8988T (cell line): ENCODE measurements around the gene SFRP2.

Experiments
- DNase-seq: peaks from one replicate; pipeline ENCODE4 v3.0.0; 2011

SFRP2 gene

GRCh38 chr4:153788413-153789276, at the start of gene SFRP2:
SFRP2 (minus strand) TSS chr4:153789083; CDS start chr4:153788835, 248 bp downstream.
- DNase-seq, result no peak

GRCh38 chr4:153838564-153838963, 49.7 kb upstream of the SFRP2 start:
- DNase-seq, result no peak

DNA sequence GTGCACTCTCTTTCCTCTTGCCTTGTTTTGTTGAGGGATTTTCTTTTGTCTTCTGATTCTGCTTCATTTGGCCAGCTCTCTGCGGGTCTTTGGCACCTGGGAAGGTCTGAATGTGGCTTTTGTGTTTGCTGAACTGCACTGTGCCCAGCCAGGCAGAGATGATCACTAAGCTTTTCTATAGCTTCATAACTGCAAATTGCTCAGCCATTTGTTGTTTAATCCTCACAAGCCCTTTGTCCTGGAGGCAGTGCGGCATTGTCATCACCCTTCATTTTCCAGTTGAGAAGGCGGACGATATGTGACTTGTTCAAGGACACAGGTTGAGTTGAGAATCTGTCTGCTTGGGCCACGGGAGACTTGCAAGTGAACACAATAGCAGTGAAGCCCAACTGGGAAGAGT, 46.0 kb upstream of the SFRP2 start:
- DNase-seq, result no peak

DNA sequence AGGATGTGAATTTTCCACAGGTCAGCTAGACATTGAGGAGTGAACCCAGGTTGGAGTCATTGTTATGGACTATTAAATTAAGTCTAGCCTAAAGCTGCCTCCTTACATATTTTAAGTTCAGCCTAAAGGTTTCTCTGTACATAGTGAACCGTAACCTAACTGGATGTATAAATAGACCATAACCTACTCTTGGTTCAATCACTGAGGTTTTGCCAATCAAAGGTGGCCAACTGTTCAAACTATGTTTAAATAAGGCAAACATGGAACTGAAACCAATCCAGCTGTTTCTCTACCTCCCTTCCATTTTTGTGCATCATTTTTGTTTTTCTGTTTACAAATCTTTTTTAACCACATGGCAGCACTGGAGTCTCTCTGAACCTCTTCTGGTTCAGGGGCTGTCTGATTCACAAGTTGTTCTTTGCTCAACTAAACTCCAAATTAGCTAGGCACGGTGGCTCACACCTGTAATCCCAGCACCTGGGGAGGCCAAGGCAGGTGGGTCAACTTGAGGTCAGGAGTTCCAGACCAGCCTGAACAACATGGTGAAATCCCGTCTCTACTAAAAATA, 43.9 kb upstream of the SFRP2 start:
- DNase-seq, result no peak

GRCh38 chr4:153832054-153832453, 43.2 kb upstream of the SFRP2 start:
- DNase-seq, result no peak

- no peak for DNase-seq
These were observed 42.4 kb upstream of the SFRP2 start for GRCh38 chr4:153831245-153831644.

- DNase-seq, result no peak
These were observed 36.8 kb upstream of the SFRP2 start for GRCh38 chr4:153825691-153826090.

- DNase-seq, result no peak
These were observed 36.2 kb upstream of the SFRP2 start for GRCh38 chr4:153825126-153825525.

- DNase-seq, result no peak
These were observed 35.6 kb upstream of the SFRP2 start for GRCh38 chr4:153824501-153824900.

GRCh38 chr4:153823483-153823882, 34.6 kb upstream of the SFRP2 start:
- no peak for DNase-seq

DNA sequence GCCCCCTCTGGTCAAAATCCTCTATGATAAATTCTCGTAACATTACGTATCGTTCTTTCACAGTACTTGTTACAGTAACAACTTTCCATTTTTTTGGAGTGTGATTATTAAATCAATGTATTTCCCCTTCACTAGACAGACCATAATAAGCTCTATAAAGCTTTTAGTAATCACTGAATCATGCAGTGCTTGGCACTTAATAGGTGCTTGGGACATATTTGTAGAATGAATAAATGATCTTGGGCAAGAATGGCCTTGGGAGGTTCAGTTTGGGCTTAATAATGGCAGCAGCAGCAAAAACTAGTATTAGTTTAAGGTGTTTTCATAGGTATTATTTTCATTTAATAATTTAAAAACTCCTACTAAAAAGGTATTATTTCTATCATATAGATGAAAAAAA, 33.4 kb upstream of the SFRP2 start:
- no peak for DNase-seq

DNA sequence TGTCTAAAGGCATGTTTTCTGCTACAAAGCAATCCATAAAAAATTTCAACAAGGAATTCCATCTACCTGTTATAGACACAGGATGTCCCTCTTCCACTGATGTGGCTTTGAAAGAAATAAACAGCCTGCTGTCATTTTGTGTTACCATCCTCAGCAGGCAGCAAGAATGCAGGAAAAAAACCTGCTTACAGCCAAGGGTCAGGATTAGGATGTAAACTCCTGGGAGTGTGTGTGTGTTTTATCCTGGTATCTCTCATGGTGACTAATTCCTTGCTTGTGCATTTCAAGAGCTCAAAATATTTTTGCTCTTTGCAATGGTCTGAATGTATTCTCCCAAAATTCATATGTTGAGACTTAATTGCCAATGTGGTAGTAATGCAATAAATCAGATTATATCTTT, 28.6 kb upstream of the SFRP2 start:
- no peak for DNase-seq

DNA sequence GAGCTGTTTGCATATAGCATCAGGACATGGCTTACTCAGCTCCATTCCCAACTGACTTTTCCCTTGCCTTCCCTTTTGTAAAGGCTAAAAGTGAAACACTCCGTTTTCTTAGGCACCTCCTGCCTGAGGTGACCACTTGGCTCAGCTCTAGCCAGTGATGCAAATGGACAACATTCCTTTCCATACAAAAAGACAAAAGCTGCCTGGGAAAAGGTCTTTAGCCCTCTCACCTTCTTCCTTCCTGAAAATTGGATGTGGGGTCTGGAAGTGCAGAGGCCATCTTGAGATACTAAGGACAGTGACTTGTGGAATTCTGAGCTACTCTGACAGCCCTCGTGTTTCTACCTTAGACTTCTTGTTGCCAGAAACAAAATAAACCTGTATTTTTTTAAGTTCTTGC, 27.7 kb upstream of the SFRP2 start:
- DNase-seq, result no peak

DNA sequence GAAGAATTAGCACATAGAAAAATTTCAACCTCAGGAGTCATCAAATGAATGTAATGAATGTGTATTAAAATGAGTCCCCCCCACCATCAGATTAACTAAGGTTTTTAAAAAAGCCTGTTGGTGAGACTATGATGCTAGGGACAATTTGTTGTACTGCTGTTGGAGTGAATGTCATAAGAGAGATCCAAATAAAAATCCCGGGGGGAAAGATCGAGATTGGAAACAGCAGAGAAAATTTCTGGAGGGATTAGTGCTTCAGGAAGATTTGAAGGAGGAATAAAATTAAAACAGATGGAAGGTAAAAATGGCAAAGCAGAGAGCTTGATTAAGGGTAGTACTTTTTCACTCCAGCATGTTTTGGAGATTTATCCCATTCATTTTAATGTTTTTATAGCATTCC, 25.9 kb upstream of the SFRP2 start:
- DNase-seq, result no peak

DNA sequence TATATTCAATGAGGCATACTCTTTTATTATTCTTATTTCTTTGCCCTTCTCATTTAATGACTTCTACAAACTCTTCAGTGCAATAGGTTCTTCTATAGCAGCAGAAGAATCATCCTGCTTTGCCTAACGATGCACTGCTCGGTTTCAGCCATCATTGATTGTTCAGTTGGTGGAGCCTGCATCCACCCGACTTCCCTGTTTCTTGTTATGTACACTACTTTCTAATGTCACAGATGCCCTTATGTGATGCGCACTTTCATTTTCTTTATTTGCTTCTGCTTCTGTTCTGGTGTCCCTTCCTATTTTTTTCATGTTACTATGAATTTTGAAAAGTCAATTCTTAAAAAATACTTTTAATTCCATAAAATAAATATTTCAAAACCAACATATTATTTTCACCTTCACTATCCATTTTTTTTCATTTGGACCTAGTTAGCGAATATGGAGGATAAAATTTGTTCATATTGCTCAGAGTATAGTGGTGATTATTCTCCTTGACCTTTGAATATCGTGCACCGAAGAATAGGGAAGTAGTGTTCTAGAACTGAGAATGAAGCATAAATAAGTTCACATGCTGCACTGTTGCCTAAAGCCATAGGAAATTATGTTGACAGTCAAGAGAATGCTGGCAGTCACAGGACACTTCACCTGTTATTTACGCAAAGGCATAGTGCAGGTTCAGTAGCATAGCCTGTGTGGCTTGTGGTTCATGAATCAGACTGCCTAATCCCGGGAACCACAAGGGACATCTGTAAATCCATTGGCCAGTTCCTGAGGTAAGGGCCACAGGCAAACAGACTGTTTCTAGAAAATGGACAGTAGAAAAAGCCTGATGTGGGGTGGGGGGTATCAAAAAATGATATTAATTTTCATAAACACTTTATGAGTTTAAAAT, 21.3 kb upstream of the SFRP2 start:
- DNase-seq, result no peak

DNA sequence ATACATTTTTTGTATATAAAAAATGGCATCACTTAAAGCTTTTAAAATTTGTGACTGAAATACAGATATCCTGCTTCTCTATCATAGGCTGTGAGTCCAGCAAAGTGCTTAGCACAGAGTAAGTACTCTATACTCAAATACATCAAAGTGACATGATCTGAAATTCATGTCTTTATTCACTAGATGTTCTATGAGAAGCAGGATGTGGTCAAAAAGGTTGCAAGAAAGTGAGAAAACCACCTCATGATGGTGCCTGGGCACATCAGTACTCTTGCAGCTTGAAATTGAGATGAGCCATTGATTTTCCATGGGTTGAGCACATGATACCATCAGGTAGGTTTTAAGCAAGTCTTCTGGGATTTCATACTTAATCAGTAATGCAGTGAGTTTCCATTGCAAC, 20.4 kb upstream of the SFRP2 start:
- no peak for DNase-seq

DNA sequence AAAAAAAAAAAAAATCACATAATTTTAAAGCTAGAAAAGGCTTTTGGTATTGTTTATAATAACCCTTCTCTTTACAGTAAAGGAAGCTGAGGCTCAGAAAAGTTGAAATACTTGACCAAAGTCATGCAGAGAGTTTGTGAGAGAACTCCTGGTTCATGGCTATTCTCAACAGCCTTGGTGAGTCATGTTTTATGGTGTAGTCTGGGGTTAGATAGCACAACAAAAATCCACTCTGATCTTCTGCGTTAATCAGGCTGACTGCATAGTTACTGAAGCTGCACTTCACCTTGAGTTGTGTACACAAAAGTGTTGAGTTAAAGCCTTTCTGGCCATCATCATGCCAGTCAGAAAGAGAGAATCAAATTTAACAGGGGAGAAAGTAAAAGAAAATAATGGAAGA, 19.3 kb upstream of the SFRP2 start:
- no peak for DNase-seq

- no peak for DNase-seq
These were observed 17.2 kb upstream of the SFRP2 start for GRCh38 chr4:153806073-153806472.

DNA sequence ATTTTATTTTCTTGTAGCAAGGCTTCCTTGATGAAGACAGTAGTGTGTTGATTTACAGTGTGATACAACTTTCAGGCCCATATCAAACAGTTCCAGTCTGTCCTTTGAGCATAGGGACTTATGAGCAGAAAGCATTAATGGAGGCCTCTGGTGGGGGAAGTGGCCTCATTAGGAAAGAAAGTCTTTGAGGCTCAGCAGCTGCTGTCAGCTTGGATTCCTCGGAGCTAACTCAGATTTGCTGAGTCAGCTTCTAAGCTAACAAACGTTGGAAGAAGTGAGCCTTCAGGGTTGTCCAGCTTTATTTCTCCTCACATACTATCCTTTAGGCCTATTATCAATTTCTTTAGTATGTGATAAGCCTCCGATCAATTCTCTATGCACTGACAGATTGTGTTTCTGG, 15.8 kb upstream of the SFRP2 start:
- no peak for DNase-seq

DNA sequence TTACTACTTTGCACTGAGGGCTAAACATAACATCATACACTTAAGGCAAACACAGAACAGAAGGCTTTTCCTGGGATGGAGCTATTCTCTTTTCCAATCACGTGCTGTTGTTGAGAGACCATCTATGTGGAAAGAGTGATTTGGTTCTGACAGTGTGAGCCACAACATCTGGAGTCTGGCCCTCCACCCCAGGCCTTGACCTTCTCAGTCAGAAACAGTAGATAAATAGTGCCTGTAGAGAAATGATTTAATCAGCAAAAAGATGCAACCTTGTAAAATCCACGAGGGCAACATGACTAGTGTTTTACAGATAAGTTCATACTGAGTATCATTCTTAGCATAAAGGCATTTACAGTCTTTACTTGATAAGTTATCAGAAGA, 10.8 kb upstream of the SFRP2 start:
- no peak for DNase-seq

DNA sequence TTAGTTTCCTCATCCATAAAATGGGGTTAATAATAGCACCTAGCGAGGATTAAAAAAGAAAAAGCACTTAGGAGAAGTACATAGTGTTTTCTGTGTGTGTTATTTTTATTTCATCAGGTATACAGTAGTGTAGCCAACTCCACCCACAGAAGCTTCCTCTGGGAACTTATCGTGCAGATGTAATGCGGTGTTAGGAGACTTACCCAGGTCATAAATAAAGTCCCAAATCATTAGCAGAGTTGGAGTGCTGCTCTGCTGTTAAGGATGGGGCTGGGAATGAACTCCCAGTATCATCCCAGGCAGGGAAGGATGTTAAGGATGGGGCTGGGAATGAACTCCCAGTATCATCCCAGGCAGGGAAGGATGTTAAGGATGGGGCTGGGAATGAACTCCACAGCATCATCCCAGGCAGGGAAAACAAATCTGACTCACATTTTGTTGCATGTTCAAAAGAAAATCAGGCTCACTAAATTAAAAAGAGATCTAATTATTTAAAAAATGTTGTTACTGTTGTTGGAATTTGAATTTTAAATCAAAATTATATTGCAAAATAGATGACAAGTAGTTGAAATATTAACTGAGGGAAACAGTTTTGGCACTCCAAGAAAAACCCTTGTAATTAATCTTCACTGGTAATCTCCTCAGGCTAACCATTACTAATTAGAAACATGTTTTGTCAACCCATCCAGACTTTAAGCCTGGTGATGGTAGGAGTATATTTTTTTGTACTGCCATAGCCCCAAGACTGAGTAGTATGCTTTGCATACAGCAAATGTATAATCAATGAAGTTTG, 10.2 kb upstream of the SFRP2 start:
- no peak for DNase-seq

DNA sequence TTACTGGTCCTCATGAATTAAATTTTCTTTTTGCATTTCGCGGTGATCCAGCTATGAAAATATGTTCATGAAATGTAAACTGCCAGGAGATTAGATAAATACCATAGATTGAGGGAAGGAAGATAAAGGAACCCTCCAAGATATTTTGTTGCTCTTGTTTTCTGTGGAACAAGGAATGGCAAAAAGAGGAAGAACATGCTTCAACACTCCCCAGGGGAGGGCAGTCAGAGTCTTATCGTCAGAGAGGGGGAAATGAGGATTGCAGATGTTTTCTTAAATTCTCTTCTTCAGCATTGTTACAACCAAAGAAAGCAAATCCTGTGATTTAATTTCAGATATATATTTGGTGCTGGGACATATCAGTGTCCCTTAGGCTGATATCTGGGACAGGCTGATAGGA, 9.5 kb upstream of the SFRP2 start:
- DNase-seq, result no peak

DNA sequence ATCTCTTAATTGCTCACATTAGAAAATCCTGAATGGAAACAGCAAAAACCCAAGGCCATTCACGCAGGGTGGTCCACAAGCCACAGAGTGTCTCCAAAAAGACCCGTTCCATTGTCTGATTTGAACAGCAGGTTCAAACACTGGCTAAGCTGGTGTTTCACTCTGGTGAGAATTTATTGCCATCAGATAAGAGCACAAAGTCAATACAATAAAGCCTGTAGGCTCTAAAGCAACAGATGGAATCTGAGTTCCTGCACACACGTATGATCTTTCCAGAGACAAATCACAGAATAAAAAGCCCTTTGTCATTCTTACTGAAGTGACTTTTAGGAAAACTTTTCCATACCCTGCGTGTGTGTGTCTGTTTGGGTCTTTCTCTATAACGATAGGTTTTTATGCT, 5.1 kb upstream of the SFRP2 start:
- DNase-seq, result no peak
